Fibroblast of upper back skin (primary cell): ENCODE measurements around the gene DLGAP1.
A peak's percentile ranks its signal among the peaks of the same experiment; 100 is the strongest.

Experiments used
- DNase-seq: peaks from one replicate; pipeline ENCODE4 v3.0.0-alpha.2; 2013

DLGAP1 gene

DNA sequence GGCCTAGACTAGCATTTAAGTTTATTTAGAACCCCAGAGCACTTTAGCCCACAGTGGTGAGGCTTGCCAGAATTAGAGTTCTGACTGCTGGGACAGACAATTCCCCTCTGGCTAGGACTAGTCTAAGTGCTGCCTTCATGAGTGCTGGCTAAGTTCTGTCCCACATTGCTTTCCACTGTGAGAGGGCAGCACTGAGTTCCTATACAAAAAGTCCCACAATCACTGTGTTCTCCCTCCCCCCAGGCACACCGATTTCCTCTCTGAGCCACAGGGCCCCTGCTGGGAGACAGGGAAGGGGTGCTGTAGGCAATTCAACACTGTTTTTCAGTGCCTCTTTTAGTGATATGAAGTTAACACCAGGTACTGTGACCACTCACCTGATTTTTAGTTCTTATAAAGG lies 310.9 kb downstream of the DLGAP1 start:
- no peak for DNase-seq

DNA sequence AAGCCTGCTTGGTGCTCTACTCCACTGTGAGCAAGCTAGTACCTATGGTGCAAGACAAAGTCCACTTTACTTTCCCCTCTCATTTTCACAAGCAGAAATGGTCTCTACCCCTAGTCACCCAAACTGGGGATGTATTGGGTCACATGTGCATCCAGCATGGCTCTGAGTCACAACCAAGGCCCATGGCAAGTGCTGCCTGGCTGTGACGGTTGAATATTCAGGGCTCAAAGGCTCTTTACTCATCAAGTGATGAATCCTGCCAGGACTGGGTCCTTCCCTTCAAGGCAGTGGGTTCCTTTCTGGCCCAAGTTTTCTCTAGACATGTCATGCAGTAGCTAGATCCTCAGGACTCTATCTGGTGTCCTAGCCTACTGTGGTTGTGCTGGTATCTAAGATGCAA lies 311.5 kb downstream of the DLGAP1 start:
- no peak for DNase-seq

DNA sequence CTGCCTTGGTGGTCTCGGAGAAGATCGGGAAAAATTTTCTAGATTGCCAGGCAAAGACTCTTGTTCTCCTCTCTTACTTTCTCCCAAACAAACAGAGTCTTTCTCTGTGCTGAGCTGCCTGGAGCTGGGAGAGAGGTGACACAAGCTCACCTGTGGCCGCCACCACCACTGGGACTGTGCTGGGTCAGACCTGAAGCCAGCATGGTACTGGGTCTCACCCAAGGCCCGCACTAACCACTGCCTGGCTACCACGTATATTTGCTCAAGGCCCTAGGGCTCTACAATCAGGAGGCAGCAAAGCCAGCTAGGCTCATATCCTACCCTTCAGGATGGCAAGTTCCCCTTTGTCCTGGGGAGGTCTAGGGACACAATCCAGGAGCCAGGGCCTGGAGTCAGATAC lies 312.2 kb downstream of the DLGAP1 start:
- no peak for DNase-seq

- no peak for DNase-seq
Measured at GRCh38 chr18:4134700-4135099, 320.4 kb downstream of the DLGAP1 start.

- no peak for DNase-seq
Measured at GRCh38 chr18:4130734-4131719, 324.1 kb downstream of the DLGAP1 start.

GRCh38 chr18:4126939-4127338 lies 328.2 kb downstream of the DLGAP1 start:
- DNase-seq = no peak

GRCh38 chr18:4125627-4126230 lies 329.4 kb downstream of the DLGAP1 start:
- no peak for DNase-seq

DNA sequence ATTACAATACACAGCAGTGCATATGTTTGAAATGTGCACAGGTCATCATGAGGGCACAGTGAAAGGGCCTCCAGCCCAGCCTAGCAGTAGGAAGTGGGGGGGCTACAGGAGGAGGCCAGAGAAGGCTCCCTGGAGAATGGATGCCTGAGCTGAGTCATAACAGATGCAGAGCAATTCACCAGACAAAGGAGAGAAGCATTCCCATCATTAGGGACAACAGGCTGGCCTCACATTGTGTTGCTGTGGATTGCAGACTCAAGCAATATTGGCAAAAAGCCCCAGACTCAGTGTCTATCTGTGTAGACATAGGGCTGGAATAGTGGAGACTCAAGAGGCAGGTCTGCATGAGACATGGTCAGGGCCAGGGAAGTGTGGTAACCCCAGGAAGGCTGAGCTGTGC lies 329.9 kb downstream of the DLGAP1 start:
- DNase-seq = peak; percentile 96

- no peak for DNase-seq
Measured at GRCh38 chr18:4119813-4120212, 335.3 kb downstream of the DLGAP1 start.

- DNase-seq = no peak
Measured at GRCh38 chr18:4119127-4119648, 335.9 kb downstream of the DLGAP1 start.

DNA sequence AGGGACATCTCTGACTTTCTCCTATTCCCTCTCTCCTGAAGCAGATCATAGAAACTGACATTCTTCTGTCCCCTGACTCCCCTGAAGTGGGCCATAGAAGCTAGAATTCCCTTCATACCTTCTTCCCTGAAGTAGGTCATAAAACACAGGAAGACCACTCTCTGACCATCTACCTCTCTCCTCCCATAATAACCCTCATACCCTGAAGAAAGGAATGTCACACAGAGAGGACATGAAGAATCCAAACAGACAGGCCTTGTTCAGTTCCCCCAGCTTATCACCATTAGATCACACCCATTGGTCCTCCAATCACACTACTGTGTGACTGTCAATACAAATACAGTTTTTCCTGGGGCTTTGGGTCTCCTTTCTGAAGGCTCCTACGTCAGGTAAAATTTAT lies 347.1 kb downstream of the DLGAP1 start:
- no peak for DNase-seq

GRCh38 chr18:4107049-4107467 lies 348.0 kb downstream of the DLGAP1 start:
- no peak for DNase-seq

DNA sequence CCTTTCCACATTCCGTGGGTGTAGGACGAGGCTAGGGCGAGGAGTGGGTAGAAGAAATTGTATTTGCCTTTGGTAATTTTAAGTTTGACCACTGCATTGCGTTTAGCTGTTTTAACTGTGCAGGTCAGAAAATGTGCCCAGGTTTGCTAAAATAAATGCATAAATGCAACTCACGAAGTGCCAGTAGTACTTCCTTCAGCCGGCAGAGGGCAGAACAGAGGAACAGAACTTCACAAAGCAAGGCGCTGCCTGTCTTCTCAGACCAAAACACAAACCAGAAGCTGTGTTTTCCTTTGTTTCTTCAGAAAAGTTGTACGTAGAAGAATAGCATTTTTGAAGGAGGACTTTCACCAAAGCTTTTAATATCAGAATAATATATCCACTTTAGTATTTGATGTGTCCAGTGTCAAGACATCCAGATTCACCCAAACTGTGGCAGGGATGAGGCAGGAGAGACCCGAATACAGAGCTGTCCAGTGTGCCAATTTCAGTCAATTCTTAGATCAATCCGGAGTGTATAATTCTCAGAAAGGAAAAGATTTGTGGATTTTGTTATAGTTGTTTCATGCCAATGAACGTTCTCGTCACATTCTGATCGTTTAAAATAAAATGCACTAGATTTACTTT lies 348.6 kb downstream of the DLGAP1 start:
- peak; percentile 63 for DNase-seq

DNA sequence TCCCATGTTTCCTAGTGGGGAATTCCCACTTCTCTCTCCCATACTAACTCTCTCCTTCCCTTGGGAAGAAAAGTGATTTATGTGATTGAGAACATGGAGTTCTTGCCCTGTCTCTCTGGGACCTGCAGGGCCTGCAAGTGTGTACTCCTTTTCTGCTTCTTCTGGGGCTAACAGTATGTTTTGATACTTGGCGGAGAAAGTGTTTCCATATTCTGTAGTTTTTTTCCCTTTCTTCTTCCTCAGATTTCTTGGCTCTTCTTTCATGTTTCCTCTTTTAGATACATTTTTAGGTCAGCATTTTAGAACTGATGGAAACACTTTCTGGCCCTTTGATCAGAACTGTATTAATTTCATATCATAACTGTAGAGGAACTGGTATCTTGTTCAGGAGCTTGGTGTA lies 352.2 kb downstream of the DLGAP1 start:
- no peak for DNase-seq

GRCh38 chr18:4101009-4101408 lies 354.1 kb downstream of the DLGAP1 start:
- DNase-seq = no peak

- DNase-seq = peak; percentile 93
Measured at GRCh38 chr18:4096486-4096885, 358.6 kb downstream of the DLGAP1 start.

GRCh38 chr18:4093676-4094075 lies 361.4 kb downstream of the DLGAP1 start:
- no peak for DNase-seq

GRCh38 chr18:4084382-4084900 lies 370.7 kb downstream of the DLGAP1 start:
- no peak for DNase-seq

- DNase-seq = no peak
Measured at GRCh38 chr18:4078246-4078645, 376.9 kb downstream of the DLGAP1 start.

- DNase-seq = no peak
Measured at GRCh38 chr18:4077721-4078120, 377.4 kb downstream of the DLGAP1 start.

DNA sequence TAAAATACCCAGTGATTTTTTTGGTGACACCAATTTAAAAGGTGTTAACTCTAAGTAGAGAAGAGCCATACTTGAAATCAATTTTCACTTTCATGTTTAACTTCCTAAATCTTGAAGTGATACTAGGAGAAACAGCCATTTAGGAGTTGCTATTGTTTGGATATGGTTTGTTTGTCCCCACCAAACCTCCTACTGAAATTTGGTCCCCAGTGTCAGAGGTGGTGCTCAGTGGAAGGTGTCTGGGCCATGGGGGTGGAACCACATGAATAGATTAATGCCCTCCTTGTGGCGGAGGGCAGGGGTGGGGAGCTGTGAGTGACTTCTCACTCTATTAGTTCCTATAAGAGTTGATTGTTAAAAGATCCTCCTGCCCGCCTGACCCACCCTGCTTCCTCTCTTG lies 377.9 kb downstream of the DLGAP1 start:
- DNase-seq = no peak

- DNase-seq = peak; percentile 0
Measured at GRCh38 chr18:4074647-4075046, 380.5 kb downstream of the DLGAP1 start.

DNA sequence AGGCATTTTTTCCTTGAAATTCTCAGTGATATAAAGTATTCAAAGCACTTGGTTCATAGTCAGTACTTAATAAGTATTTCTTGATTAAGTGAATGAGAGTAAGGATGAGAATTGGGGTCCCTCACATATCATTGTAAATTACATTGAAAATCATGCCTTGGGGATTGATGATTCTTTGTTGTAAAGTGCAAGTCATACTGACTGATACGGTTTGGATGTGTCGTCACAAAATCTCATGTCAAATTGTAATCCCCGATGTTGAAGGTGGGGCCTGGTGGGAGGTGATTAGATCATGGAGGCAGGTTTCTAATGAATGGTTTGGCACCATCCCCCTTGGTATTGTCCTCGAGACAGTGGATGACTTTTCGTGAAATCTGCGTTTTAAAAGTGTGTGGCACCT lies 385.9 kb downstream of the DLGAP1 start:
- DNase-seq = no peak
